CD4-positive, alpha-beta T cell (primary cell): ENCODE data around the gene KRTAP5-9. TPM values are rescaled to one million over a fixed set of nuclear protein-coding genes. Genes with fewer than 3 reads are reported as not detected.

Experiments used
- ATAC-seq: fragments of 200-7000 bp; cut with Tn5 transposase; one replicate; pipeline ENCODE4 v1.10.0; 2022; ENCODE audit warnings: mild to moderate bottlenecking; ENCODE audit not compliant: poor library complexity
- CTCF ChIA-PET: fragments of 350-600 bp; sonication (Branson Sonifier 250); formaldehyde crosslinking; loops from one replicate; lab custom pipeline; 2021; ENCODE audit warnings: antibody characterized with exemption, inconsistent platforms; lab: Charles Lee
- POLR2A ChIA-PET: fragments of 350-600 bp; sonication (Branson Sonifier 250); formaldehyde crosslinking; loops from one replicate; lab custom pipeline; 2021; ENCODE audit warnings: antibody characterized with exemption, inconsistent platforms; lab: Charles Lee
- DNase-seq, 14 experiments: peaks; one replicate each; pipeline ENCODE4 v3.0.0-alpha.2; 2013 to 2020; ENCODE audit warnings: mixed read lengths in 2 of 14
- H3K27ac ChIP-seq, 2 donors: one replicate each; pipeline versions ENCODE4 v1.5.1 to v1.7.0; 2013; ENCODE audit warnings: low read length in 2 of 2, low read depth in 1 of 2, mild to moderate bottlenecking in 1 of 2
- H3K27me3 ChIP-seq, 2 experiments: 1 replicate in 1 of 2; 2 replicates in 1 of 2; pipeline versions ENCODE4 v1.6.1 to v1.7.0; 2013; ENCODE audit warnings: low read length in 2 of 2, control low read depth in 1 of 2, mild to moderate bottlenecking in 1 of 2, moderate library complexity in 1 of 2; ENCODE audit not compliant: insufficient read depth in 2 of 2, control insufficient read depth in 1 of 2
- H3K36me3 ChIP-seq: one replicate; pipeline ENCODE4 v1.6.1; 2013; ENCODE audit warnings: low read length, control low read depth; ENCODE audit not compliant: insufficient read depth
- H3K4me1 ChIP-seq: one replicate; pipeline ENCODE4 v1.6.1; 2013; ENCODE audit warnings: low read length, control low read depth; ENCODE audit not compliant: insufficient read depth
- H3K4me3 ChIP-seq: one replicate; pipeline ENCODE4 v1.5.1; 2013; ENCODE audit warnings: mild to moderate bottlenecking, low read length, moderate library complexity
- H3K9me3 ChIP-seq, 2 experiments: 1 replicate in 1 of 2; 2 replicates in 1 of 2; pipeline versions ENCODE4 v1.6.1 to v1.7.0; 2013; ENCODE audit warnings: low read length in 2 of 2, mild to moderate bottlenecking in 2 of 2, control low read depth in 1 of 2, moderate library complexity in 1 of 2; ENCODE audit not compliant: control insufficient read depth in 1 of 2, insufficient read depth in 1 of 2
- H3K27ac Mint-ChIP-seq: one replicate; pipeline ENCODE4 v1.8.0; 2020; ENCODE audit warnings: mixed read lengths
- H3K27me3 Mint-ChIP-seq: one replicate; pipeline ENCODE4 v1.8.0; 2021; ENCODE audit warnings: mixed read lengths
- H3K36me3 Mint-ChIP-seq: one replicate; pipeline ENCODE4 v1.8.0; 2021; ENCODE audit warnings: low read depth, mixed read lengths
- H3K4me1 Mint-ChIP-seq: one replicate; pipeline ENCODE4 v1.8.0; 2021; ENCODE audit warnings: low read depth, mixed read lengths
- H3K4me3 Mint-ChIP-seq: one replicate; pipeline ENCODE4 v1.8.0; 2020; ENCODE audit warnings: mild to moderate bottlenecking, mixed read lengths
- H3K9me3 Mint-ChIP-seq: one replicate; pipeline ENCODE4 v1.8.0; 2020; ENCODE audit warnings: mixed read lengths
- CTCF ChIP-seq: fragments of 200-600 bp; IDR thresholded peaks from one replicate; pipeline ENCODE4 v1.8.0; 2022; ENCODE audit warnings: antibody characterized with exemption, mild to moderate bottlenecking
- intact Hi-C, 2 experiments: fragments of 100-400 bp; cut with DNase I in 1 of 2; cut with micrococcal nuclease in 1 of 2; formaldehyde crosslinking; loops; one replicate each; pipeline versions ENCODE4 v1.15.1 to v1.9.0; 2023 to 2025; cut with DNase I, micrococcal nuclease
- total RNA-seq, 174 experiments: library from RNA in 2 of 174; stranded (reverse) in 2 of 174; gene quantifications; one replicate each; pipeline ENCODE4 v1.2.3 and lab custom pipeline; 2021 to 2026

Gene KRTAP5-9
- total RNA-seq, 2 experiments from 2014 or later, result 0.28 TPM; not detected in 1

- peak in 1 of 14 experiments; percentile 6 for DNase-seq
- no peak for TF ChIP-seq CTCF
- no peaks in the 10 kb centered on the region for H3K4me1 Mint-ChIP-seq
- POLR2A ChIA-PET, result no interaction called here
- Histone ChIP-seq H3K4me1 (no peaks in the 10 kb centered on the region), H3K4me3 (no peak overlapping the region), H3K27me3 (no peaks in the 10 kb centered on the region), H3K9me3 (peaks cover 25 to 31% of the 10 kb centered on the region in 2 experiments), H3K36me3 (peaks cover 27% of the 10 kb centered on the region), H3K27ac (no peak overlapping the region)
- peaks cover 77% of the 10 kb centered on the region for H3K36me3 Mint-ChIP-seq
- ATAC-seq, result no peak
- H3K27ac Mint-ChIP-seq, result no peak overlapping the region
- no peaks in the 10 kb centered on the region for H3K27me3 Mint-ChIP-seq
- no peak overlapping the region for H3K4me3 Mint-ChIP-seq
- intact Hi-C loops, result no loop called here
- CTCF ChIA-PET, result no interaction called here
- peaks cover 14% of the 10 kb centered on the region for H3K9me3 Mint-ChIP-seq
These were observed 42.4 kb upstream of the KRTAP5-9 start for GRCh38 chr11:71505781-71506180.

DNA sequence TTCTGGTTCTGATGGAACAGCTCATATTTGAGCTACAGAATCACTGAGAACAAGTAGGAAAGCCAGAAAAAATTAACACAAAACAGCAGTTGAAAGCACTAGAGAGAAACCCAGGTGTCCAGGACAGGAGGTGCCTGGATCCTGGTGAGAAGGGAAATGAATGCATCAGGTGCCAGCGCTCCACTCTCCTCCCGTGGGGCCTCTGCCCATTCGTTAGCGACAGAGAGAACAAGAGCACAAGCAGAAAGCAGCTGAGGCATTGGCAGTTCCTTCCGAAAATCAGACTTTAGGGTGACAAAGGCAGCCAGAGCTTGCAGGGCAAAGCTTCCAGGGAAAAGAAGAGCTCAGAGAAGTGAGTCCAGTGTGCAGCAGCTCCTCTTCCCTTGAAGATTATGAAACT is 41.1 kb upstream of the KRTAP5-9 start:
- intact Hi-C loops, result no loop called here
- DNase-seq, result peak in 1 of 14 experiments; percentile 11
- no peaks in the 10 kb centered on the region for H3K27me3 ChIP-seq
- H3K9me3 Mint-ChIP-seq, result peaks cover 14% of the 10 kb centered on the region
- POLR2A ChIA-PET, result interaction anchor here (0.6 kb wide), 1 partner anchor 59 kb away, joined by 3 read pairs; the partner anchor contains the start of gene DHCR7
- H3K4me3 ChIP-seq, result no peak overlapping the region
- H3K27ac Mint-ChIP-seq, result no peak overlapping the region
- H3K4me1 ChIP-seq, result no peaks in the 10 kb centered on the region
- peaks cover 23 to 31% of the 10 kb centered on the region in 2 experiments for H3K9me3 ChIP-seq
- peaks cover 63% of the 10 kb centered on the region for H3K36me3 Mint-ChIP-seq
- no peak for ATAC-seq
- no peak for TF ChIP-seq CTCF
- H3K36me3 ChIP-seq, result peaks cover 15% of the 10 kb centered on the region
- no peaks in the 10 kb centered on the region for H3K4me1 Mint-ChIP-seq
- CTCF ChIA-PET, result no interaction called here
- H3K4me3 Mint-ChIP-seq, result no peak overlapping the region
- H3K27me3 Mint-ChIP-seq, result no peaks in the 10 kb centered on the region
- H3K27ac ChIP-seq, result no peak overlapping the region

DNA sequence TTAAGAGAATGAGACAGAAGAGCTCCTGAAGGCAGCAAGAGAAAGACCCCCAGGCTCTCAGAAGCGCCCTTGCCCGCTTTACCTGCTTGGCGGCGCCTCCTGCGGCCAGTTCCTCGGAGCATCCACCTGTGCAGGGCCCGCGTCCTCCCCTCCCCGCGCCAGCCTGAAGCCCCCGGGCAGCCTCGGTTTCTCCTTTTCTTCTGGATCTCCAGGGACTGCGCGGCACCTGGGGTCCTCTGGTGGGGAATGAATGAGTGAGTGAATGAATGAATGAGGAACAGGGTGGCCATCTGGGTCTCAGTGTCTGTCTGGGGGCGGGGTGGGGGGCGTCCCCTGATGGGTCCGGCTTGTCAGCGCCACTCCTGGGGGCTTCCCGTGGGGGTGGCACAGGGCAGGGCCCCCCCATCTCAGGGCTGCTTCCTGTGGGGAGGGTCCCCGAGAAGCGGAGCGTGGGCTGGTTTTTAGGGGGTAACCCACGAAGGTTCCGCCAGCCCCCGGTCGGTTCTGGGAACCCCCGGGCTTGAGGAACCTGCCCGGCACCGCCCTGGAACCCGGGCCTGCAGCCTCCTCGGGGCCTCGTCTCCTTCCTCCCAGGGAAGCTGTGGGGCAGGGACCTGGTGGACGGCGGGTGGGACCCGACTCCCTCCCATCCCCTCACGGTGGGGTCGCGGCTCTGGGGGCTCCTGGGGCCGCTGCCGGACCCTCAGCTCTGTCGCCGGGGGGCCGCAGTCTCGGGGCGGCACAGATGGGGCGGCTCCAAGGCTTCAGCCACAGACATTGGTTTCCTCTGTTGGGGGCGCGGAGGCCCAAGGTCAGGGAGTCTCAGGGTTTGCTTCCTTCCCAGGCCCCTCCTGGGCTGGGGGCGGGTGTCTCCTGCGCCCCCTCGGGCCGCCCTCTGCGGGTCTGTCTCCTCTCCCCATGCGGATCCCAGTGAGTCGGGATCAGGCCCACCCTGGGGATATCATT is 29.4 kb upstream of the KRTAP5-9 start:
- no peak for ATAC-seq
- no peaks in the 10 kb centered on the region for H3K27me3 Mint-ChIP-seq
- H3K9me3 Mint-ChIP-seq, result peaks cover 5% of the 10 kb centered on the region
- Histone ChIP-seq H3K4me1 (no peaks in the 10 kb centered on the region), H3K4me3 (no peak overlapping the region), H3K36me3 (no peaks in the 10 kb centered on the region), H3K27ac (no peak overlapping the region), H3K9me3 (peaks cover 0 to 10% of the 10 kb centered on the region in 2 experiments), H3K27me3 (no peaks in the 10 kb centered on the region)
- no peak overlapping the region for H3K4me3 Mint-ChIP-seq
- H3K36me3 Mint-ChIP-seq, result no peaks in the 10 kb centered on the region
- H3K27ac Mint-ChIP-seq, result no peak overlapping the region
- DNase-seq, result peak in 1 of 14 experiments; percentile 29
- intact Hi-C loops, result no loop called here
- CTCF ChIA-PET, result no interaction called here
- TF ChIP-seq CTCF, result no peak
- H3K4me1 Mint-ChIP-seq, result no peaks in the 10 kb centered on the region
- POLR2A ChIA-PET, result no interaction called here
